NK-92 treated with Interleukin-12 subunit alpha and Interleukin-12 subunit beta, amount 100 ng/mL, for 24 hours (cell line): Measurements from ENCODE around the gene CFAP107.
"Not testable (repeated sequence)": the region's sequence is repeated elsewhere in the genome, so short reads cannot be mapped to it uniquely, and the experiment has no call there.

ENCODE experiments used
- DNase-seq: peaks from one replicate; lab custom pipeline; 2025; lab: John Stamatoyannopoulos, UW

The CFAP107 gene

DNA sequence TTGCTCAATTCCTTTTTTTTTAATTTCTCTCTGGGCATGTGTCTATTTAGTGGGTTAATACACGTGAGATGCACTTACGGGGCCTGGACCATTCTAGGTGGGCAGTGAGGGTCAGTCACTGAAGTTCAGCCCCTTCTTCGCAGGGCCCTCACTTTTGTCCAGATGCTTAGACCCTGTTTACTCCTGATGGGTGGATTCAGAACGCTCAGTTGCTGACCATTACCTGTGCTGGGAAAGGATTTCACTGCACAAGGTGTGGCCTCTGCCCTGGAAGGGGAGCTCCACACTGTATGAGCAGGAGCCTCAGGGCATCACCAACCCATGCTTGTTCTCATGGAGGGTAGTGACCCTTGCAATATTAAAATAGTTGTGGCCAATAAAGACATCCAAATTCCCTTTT lies 32.1 kb downstream of the CFAP107 start:
- no peak for DNase-seq

DNA sequence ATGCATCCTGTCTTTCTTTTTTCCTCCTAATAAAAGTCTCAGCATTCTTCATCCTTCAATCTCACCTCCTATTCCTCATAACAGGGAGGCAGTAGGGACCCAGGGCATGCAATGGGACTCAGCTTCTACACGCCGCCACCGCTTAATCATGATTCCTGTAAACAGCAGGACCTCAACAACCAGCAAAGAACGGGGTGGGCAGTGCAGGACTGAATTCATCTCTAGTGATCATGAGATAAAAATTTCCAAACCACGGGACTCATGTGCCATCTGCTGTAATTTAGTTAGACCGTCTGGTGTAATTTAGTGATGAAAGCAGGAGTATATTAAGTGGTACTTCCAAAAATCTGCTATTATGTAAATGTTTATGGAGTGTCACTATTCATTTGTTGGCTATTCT lies 32.9 kb downstream of the CFAP107 start:
- no peak for DNase-seq

DNA sequence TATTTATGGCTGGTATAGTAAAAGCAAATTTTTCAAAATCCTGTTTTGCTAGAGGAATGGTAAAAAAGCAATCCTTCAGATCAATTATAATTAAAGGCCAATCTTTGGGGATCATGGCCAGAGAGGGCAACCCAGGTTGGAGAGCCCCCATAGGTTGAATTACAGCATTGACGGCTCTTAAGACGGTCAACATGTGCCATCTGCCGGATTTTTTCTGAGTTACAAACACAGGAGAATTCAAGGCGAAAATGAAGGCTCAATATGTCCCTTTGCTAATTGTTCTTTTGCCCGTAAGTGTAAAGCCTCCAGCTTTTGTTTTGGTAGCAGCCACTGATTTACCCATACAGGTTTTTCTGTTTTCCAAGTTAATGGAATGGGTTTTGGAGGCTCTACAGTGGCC lies 35.5 kb downstream of the CFAP107 start:
- not testable (repeated sequence) for DNase-seq

DNA sequence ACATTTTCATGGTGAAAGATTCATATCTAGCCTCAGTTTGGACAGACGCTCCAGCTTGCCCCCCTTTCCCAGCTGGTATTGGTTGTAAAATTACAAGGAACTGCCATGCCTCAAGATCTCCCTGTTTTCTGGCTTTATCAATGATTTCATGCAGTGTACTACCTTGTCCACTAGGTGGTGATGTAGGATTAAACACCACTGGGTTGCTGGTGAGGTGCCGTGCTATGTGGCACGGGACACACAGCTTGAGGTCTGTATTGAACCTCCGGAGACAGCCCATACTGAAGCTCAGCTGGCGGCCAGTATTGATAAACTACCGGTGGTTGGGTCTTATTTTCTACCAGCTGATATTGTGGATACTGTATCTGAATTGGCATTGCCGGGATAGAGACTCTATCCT lies 37.8 kb downstream of the CFAP107 start:
- not testable (repeated sequence) for DNase-seq

DNA sequence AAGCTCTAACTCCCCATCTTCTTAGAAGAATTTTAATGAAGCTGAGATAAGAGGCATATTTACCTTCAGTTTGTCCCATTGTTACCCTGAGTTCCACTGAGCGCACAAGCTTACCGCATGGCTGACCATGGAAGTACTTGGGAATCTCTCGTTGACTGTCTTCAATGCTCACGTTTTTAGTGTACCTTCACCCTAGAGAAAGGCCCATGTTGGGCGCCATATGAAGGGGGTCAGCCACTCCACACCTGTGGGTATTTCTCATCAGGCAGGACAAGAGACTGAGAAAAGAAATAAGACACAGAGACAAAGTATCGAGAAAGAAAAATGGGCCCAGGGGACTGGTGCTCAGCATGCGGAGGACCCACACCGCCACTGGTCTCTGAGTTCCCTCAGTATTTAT lies 38.7 kb downstream of the CFAP107 start:
- not testable (repeated sequence) for DNase-seq

DNA sequence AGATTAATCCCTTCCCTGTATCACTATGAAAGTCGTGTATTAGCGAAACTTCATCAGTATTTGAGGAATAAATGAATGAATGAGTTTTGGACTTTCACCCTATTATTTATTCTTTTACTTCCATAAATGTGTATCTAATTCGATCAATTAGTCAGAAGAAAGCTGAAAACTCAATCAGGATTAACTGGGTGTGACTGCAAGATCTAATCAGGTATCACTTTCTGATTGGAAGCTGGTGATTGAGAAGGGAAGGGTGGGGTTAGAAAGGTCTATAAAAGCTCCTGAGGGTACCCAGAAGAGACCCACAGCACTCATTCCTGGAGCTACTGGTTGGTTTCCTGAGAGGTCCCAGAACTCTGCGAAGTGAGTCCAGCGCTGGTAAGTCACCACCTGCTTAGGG lies 45.1 kb downstream of the CFAP107 start, which contains the start of gene PRAMEF1:
Gene PRAMEF1, plus strand, starts transcription at position 301 of the 400 bp plus-strand sequence. CDS start 1,831 bp downstream, outside the sequence.
- DNase-seq, result not testable (repeated sequence)

DNA sequence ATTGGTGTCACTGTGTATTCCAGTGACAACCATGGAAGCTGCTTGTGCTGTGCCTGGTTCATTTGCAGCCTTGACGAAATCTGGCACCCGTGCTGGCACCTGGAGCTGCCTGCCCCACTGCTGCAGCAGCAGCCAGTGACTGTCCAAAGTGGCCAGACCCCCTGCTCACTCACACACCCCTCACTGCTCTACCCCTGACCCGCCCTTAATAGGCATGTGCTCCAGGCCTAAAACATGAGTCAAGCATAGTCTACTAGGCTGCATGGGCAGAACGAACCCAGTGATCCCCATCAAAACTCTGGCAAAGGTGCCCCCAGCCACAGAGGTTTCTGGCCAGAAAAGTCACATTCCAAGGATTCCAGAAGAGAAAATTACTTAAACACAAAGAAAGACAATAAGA lies 52.9 kb downstream of the CFAP107 start:
- DNase-seq, result no peak

DNA sequence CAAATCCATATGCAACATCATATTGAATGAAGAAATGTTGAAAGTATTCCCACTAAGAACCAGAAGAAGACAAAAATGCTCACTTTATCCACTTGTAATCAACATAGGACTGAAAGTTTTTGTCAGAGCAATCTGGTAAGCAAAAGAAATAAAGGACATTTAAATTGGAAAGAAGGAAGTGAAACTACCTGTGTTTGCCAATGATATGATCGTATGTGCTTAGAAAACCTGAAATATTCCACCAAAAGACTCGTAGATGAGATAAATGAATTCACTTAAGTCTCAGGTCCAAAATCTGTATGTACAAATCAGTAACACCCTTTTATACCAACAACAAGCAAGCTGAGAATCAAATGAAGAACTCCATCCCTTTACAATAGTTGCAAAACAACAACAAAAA lies 53.7 kb downstream of the CFAP107 start:
- DNase-seq, result no peak

DNA sequence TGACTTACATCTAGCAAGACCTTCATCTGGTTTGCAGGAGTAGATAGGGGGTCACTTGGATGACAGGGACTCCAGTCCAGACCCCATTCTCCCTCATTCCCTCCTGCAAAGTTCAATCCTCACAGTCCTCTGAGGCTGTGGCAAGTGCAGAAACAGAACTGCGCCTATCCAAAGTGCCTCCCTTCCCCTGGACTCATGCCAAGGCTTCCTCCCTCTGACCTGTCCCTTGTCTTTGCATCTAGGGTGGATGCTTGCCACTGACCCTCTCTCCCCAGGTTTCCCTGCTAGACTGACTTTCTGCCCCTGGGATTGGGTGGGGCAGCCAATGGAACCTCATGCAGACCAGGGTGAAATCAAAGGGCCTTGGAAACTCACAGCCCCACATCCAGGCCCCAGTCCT lies 63.9 kb downstream of the CFAP107 start:
- DNase-seq, result no peak

DNA sequence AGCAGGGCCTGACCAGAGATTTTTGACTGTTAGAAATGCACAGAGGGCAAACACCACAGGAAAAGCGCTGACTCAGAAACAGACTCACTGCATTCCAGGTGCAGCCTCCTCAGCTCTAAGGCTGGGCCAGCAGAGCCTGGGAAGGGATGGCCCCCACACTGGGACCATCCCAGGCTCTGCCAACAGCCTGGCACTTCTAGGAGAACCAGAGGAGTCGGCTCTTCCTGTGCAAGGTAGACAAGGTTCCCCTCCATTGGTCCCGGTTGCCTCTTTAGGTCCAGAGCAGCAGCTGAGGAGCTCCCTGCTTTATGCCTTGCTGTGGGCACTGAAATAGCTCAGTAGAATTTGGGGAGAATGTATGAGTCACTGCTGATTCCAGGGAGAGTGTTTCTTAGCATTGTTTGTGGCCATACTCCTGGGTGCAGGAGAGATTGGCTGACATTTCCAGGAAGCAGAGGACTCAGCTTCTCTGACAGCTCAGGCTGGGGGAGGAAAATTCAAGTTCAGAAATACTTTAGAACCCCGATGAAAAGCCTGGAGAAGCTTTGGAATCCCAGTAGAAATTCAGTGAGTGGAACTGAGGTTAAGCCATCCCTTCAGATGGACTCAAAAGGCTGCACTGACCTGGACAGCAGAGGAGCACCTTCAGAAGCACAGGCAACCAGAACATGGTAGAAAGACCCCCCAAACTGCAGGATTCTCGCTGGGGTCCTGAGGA lies 64.8 kb downstream of the CFAP107 start:
- no peak for DNase-seq

DNA sequence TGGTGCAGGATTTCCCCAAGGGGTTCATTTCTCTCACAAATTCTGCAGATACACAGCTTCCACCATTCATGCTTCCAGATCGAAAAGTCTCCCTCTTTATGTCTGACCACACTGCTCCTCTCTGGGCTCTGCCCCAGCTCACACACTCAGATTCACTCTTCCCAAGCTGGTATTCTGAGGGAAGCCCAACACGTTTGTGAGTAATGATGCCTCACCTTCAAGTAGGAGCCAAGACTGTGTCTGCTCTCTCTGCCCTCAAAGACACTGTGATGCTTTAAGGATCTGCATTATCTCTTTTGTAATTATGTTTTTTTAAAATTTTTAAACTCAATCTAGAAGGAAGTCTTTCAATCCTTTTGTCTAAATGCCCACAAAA lies 65.4 kb downstream of the CFAP107 start:
- no peak for DNase-seq
